ENCODE results near the gene PEMT. TPM values are rescaled to one million over a fixed set of nuclear protein-coding genes. Genes with fewer than 3 reads are reported as not detected.

Gene PEMT
- total and polyA plus RNA-seq, 2 experiments from 2014 or later: 54.8 to 55.2 TPM

- TF ChIP-seq REST (IDR thresholded peaks at IDR 0.05; ENCODE audit: unreplicated experiment) (no peak), ZNF114 (CRISPR knock-in tag; IDR thresholded peaks at IDR 0.05) (no peak), EZH2phosphoT487 (IDR thresholded peaks at IDR 0.05; ENCODE audit: unreplicated experiment) (no peak)
These were observed 106.1 kb downstream of the PEMT start (continued) for GRCh38 chr17:17485420-17485819.

DNA sequence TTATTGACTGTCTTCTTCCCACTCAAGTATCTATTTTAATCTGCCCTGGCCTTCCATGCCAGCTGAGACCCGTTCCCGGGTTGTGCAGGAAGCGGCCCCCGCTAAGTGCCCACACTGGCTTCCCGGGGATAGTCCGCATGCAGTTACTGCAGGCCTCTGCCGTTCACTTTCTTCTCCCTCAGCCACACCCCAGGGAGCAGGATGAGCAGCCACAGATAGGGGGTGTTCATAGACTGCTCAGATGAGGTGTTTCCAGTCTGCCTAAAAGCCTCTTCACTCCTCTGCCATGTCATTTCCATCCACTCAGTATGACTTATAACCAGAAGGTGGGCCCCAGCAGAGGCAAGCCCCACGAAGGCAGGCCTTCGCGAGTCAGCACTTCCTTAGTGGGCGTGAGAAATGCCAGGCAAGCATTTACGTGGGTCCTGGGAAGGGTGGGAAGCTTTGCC is 107.0 kb downstream of the PEMT start:
- Histone ChIP-seq H3K4me1 (ENCODE audit: insufficient read depth) (no peaks in the 10 kb centered on the region), H3K27me3 (ENCODE audit: insufficient read depth) (no peaks in the 10 kb centered on the region), H3K36me3 (ENCODE audit: insufficient read depth) (peaks cover 7% of the 10 kb centered on the region), H3K9me2 (ENCODE audit: insufficient read depth) (no peaks in the 10 kb centered on the region), H3K79me2 (replicated peaks; ENCODE audit: insufficient read depth) (peaks cover 59% of the 10 kb centered on the region), H4K20me1 (replicated peaks; ENCODE audit: insufficient read depth) (peaks cover 13% of the 10 kb centered on the region; the same call in 1 of the 2 replicates), H3K4me3 (no peak overlapping the region), H3K4me2 (no peak overlapping the region), H3K27ac (ENCODE audit: low read depth) (no peak overlapping the region), H2AFZ (no peak overlapping the region), H3F3A (replicated peaks; ENCODE audit: low read depth) (no peaks in the 10 kb centered on the region)
- 0 out of 3 replicates have a peak, but pooled peaks cover 2% of the 10 kb centered on the region for H3K4me1 Mint-ChIP-seq
- no peak overlapping the region for H3K4me3 Mint-ChIP-seq
- no peak overlapping the region for H3K27ac Mint-ChIP-seq
- DNase-seq (ENCODE audit: low spot score) (no peak), ATAC-seq (no peak)
- H3K36me3 Mint-ChIP-seq (ENCODE audit: low read depth): peaks cover 38% of the 10 kb centered on the region
- no peaks in the 10 kb centered on the region for H3K9me3 Mint-ChIP-seq
- H3K27me3 Mint-ChIP-seq (ENCODE audit: insufficient read depth, low read depth, poor library complexity): no peaks in the 10 kb centered on the region
- TF ChIP-seq EZH2phosphoT487 (IDR thresholded peaks at IDR 0.05; ENCODE audit: unreplicated experiment) (no peak), ZNF331 (CRISPR knock-in tag; IDR thresholded peaks at IDR 0.05; ENCODE audit: low read depth) (no peak), NANOG (IDR thresholded peaks at IDR 0.05; ENCODE audit: borderline replicate concordance) (no peak), POLR2AphosphoS5 (IDR thresholded peaks at IDR 0.05; ENCODE audit: low read depth) (no peak), STAT1 (IDR thresholded peaks at IDR 0.05; ENCODE audit: unreplicated experiment) (no peak), ZNF114 (CRISPR knock-in tag; IDR thresholded peaks at IDR 0.05) (no peak), REST (IDR thresholded peaks at IDR 0.05; ENCODE audit: unreplicated experiment) (no peak), EZH2 (IDR thresholded peaks at IDR 0.05; ENCODE audit: low read depth, unreplicated experiment) (no peak), JUNB (IDR thresholded peaks at IDR 0.05; ENCODE audit: unreplicated experiment) (no peak)
- TF ChIP-seq, protein P1, sequence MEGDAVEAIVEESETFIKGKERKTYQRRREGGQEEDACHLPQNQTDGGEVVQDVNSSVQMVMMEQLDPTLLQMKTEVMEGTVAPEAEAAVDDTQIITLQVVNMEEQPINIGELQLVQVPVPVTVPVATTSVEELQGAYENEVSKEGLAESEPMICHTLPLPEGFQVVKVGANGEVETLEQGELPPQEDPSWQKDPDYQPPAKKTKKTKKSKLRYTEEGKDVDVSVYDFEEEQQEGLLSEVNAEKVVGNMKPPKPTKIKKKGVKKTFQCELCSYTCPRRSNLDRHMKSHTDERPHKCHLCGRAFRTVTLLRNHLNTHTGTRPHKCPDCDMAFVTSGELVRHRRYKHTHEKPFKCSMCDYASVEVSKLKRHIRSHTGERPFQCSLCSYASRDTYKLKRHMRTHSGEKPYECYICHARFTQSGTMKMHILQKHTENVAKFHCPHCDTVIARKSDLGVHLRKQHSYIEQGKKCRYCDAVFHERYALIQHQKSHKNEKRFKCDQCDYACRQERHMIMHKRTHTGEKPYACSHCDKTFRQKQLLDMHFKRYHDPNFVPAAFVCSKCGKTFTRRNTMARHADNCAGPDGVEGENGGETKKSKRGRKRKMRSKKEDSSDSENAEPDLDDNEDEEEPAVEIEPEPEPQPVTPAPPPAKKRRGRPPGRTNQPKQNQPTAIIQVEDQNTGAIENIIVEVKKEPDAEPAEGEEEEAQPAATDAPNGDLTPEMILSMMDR (conservative IDR thresholded peaks at IDR 0.05; ENCODE audit: low read depth in 2 of 2): no peak
